SK-N-MC (cell line): ENCODE measurements around the gene MFNG.
"Not testable (repeated sequence)": the region's sequence is repeated elsewhere in the genome, so short reads cannot be mapped to it uniquely, and the experiment has no call there.

Experiments used
- DNase-seq: peaks from one replicate; pipeline ENCODE4 v3.0.0-alpha.2; 2011; ENCODE audit warnings: low read depth, low spot score
- H3K27ac ChIP-seq: fragments of 200-600 bp; sonication (generic); 2 replicates; pipeline ENCODE4 v1.5.1; 2016; ENCODE audit warnings: mixed run types
- H3K36me3 ChIP-seq: fragments of 200-600 bp; sonication (generic); 2 replicates; pipeline ENCODE4 v1.6.1; 2017; ENCODE audit warnings: antibody characterized with exemption, low read length, mixed read lengths; ENCODE audit not compliant: insufficient read depth
- H3K4me3 ChIP-seq: fragments of 200-600 bp; sonication (generic); 2 replicates; pipeline ENCODE4 v1.5.1; 2016
- H3K9ac ChIP-seq: fragments of 200-600 bp; sonication (generic); 2 replicates; pipeline ENCODE4 v1.8.0; 2017; ENCODE audit warnings: mixed run types, mixed read lengths; ENCODE audit not compliant: insufficient read length
- H3K9me3 ChIP-seq: fragments of 200-600 bp; sonication (generic); 2 replicates; pipeline ENCODE4 v1.6.1; 2017; ENCODE audit warnings: low read depth, mild to moderate bottlenecking, antibody characterized with exemption, low read length, moderate library complexity, mixed read lengths
- EZH2 ChIP-seq: fragments of 200-600 bp; sonication (generic); IDR thresholded peaks from one replicate; pipeline ENCODE4 v1.6.1; 2017; ENCODE audit warnings: antibody characterized with exemption
- FOXP2 ChIP-seq: optimal IDR thresholded peaks from 2 replicates; pipeline ENCODE3; 2011; ENCODE audit warnings: mild to moderate bottlenecking, moderate library complexity; ENCODE audit not compliant: insufficient read depth; ENCODE audit errors: extremely low read length, control extremely low read depth
- POLR2AphosphoS5 ChIP-seq: IDR thresholded peaks from 2 replicates; pipeline ENCODE4 v1.6.1; 2012; ENCODE audit warnings: mild to moderate bottlenecking, low read depth, low read length, borderline replicate concordance

The MFNG gene

GRCh38 chr22:37474447-37475090 lies 11.6 kb downstream of the MFNG start:
- DNase-seq = no peak
- TF ChIP-seq POLR2AphosphoS5 (no peak), FOXP2 (no peak), EZH2 (no peak)
- Histone ChIP-seq H3K27ac (no peak overlapping the region), H3K4me3 (no peak overlapping the region), H3K9ac (no peak overlapping the region), H3K9me3 (no peaks in the 10 kb centered on the region), H3K36me3 (no peaks in the 10 kb centered on the region)

- TF ChIP-seq FOXP2 (no peak), EZH2 (no peak), POLR2AphosphoS5 (no peak)
These were observed 12.7 kb downstream of the MFNG start for GRCh38 chr22:37473437-37473946.

GRCh38 chr22:37472418-37473006 lies 13.7 kb downstream of the MFNG start:
- no peak for DNase-seq
- Histone ChIP-seq H3K4me3 (no peak overlapping the region), H3K36me3 (no peaks in the 10 kb centered on the region), H3K27ac (no peak overlapping the region), H3K9me3 (no peaks in the 10 kb centered on the region), H3K9ac (no peak overlapping the region)
- TF ChIP-seq FOXP2 (no peak), EZH2 (no peak), POLR2AphosphoS5 (no peak)

More at GRCh38 chr22:37473437-37473946, 12.7 kb downstream of the MFNG start:
- H3K27ac ChIP-seq = no peak overlapping the region
- no peak overlapping the region for H3K4me3 ChIP-seq
- H3K9ac ChIP-seq = no peak overlapping the region
- H3K9me3 ChIP-seq = no peaks in the 10 kb centered on the region
- no peak for DNase-seq
- no peaks in the 10 kb centered on the region for H3K36me3 ChIP-seq

GRCh38 chr22:37471727-37472417 lies 14.3 kb downstream of the MFNG start:
- no peak for DNase-seq
- H3K9ac ChIP-seq = no peak overlapping the region
- no peaks in the 10 kb centered on the region for H3K9me3 ChIP-seq
- no peaks in the 10 kb centered on the region for H3K36me3 ChIP-seq
- TF ChIP-seq EZH2 (no peak), FOXP2 (no peak), POLR2AphosphoS5 (no peak)
- H3K4me3 ChIP-seq = no peak overlapping the region
- H3K27ac ChIP-seq = no peak overlapping the region

GRCh38 chr22:37470087-37470445 lies 16.1 kb downstream of the MFNG start:
- Histone ChIP-seq H3K9ac (no peak overlapping the region), H3K36me3 (no peaks in the 10 kb centered on the region), H3K27ac (no peak overlapping the region), H3K4me3 (no peak overlapping the region), H3K9me3 (no peaks in the 10 kb centered on the region)
- no peak for TF ChIP-seq POLR2AphosphoS5
- TF ChIP-seq EZH2 = no peak
- TF ChIP-seq FOXP2 = no peak
- DNase-seq = no peak

- Histone ChIP-seq H3K9me3 (no peaks in the 10 kb centered on the region), H3K27ac (no peak overlapping the region), H3K36me3 (no peaks in the 10 kb centered on the region), H3K9ac (no peak overlapping the region), H3K4me3 (no peak overlapping the region)
- DNase-seq = no peak
- TF ChIP-seq POLR2AphosphoS5 (no peak), EZH2 (no peak), FOXP2 (no peak)
These were observed 16.6 kb downstream of the MFNG start for GRCh38 chr22:37469416-37470086.

GRCh38 chr22:37468201-37468695 lies 17.9 kb downstream of the MFNG start:
- H3K9ac ChIP-seq, DNase-seq, H3K36me3 ChIP-seq, H3K9me3 ChIP-seq, H3K27ac ChIP-seq, H3K4me3 ChIP-seq: not testable (repeated sequence)

GRCh38 chr22:37467391-37467955 lies 18.7 kb downstream of the MFNG start:
- Histone ChIP-seq H3K4me3 (no peak overlapping the region), H3K36me3 (no peaks in the 10 kb centered on the region), H3K9me3 (no peaks in the 10 kb centered on the region), H3K27ac (no peak overlapping the region), H3K9ac (no peak overlapping the region)
- TF ChIP-seq POLR2AphosphoS5 = no peak
- TF ChIP-seq EZH2 = no peak
- no peak for TF ChIP-seq FOXP2
- DNase-seq = no peak
